ENCODE results near the gene KLHL35. TPM values are rescaled to one million over a fixed set of nuclear protein-coding genes. Genes with fewer than 3 reads are reported as not detected.

The KLHL35 gene
- total and polyA plus RNA-seq, 2 of the 4 experiments (the other 2 are of a cell fraction): 1.6 to 3.3 TPM

DNA sequence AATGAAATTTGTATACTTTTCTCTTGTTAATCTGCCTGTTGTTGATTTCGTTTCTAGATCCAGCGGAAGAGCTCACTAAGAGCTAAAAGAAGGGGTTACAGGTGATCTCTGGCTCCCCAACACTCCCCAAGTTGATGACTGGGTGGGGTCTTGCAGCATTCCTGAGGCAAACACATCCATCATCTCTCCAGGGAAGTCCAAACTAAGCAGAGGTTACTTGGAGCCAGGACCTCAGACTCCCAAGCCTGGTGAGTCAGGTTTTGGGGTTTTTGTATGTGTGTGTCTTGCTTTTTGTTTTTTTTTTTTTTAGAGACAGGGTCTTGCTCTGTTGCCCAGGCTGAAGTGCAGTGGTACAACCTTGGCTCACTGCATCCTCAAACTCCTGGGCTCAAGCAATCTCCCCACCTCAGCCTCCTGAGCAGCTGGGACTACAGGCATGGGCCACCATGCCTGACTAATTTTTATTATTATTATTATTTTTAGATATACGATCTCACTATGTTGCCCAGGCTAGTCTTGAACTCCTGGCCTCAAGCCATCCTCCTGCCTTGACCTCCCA, 45.2 kb downstream of the KLHL35 start:
- Histone ChIP-seq H2AFZ (replicated peaks; ENCODE audit: low read length, poor library complexity) (no peak overlapping the region), H3K18ac (ENCODE audit: low read depth, low read length) (no peak overlapping the region), H3K4me3 (ENCODE audit: insufficient read depth, low read depth, low read length) (no peak overlapping the region), H2BK15ac (ENCODE audit: low read depth, low read length) (no peak overlapping the region), H2AK9ac (replicated peaks; ENCODE audit: low read depth, low read length, poor library complexity) (no peak overlapping the region), H3K27ac (ENCODE audit: insufficient read depth, low read length) (no peak overlapping the region), H3K9ac (ENCODE audit: low read depth, low read length) (no peak overlapping the region), H4K20me1 (ENCODE audit: insufficient read depth, low read length) (peaks cover 5% of the 10 kb centered on the region; the same call in 1 of the 2 replicates), H4K91ac (ENCODE audit: insufficient read depth, low read depth, low read length) (no peak overlapping the region), H4K5ac (ENCODE audit: low read depth, low read length) (no peak overlapping the region), H4K8ac (ENCODE audit: low read depth in 2 of 2, low read length in 2 of 2) (no peak overlapping the region), H3K14ac (replicated peaks; ENCODE audit: low read depth, low read length) (no peak overlapping the region), H2BK5ac (ENCODE audit: low read depth, low read length, poor library complexity, severe bottlenecking) (no peak overlapping the region), H3K36me3 (ENCODE audit: control insufficient read depth, insufficient read depth, low read length) (no peaks in the 10 kb centered on the region), H3K9me1 (ENCODE audit: insufficient read depth, low read length) (no peaks in the 10 kb centered on the region), H3K4me1 (ENCODE audit: control insufficient read depth, insufficient read depth, low read length) (peaks cover 4% of the 10 kb centered on the region), H2BK20ac (ENCODE audit: low read depth, low read length) (no peak overlapping the region; the same call in 1 of the 2 replicates), H3K27me3 (ENCODE audit: control insufficient read depth, insufficient read depth, low read length) (peaks cover 4% of the 10 kb centered on the region), H3K9me3 (ENCODE audit: control insufficient read depth, insufficient read depth, low read length) (no peaks in the 10 kb centered on the region), H3K56ac (ENCODE audit: extremely low read depth, insufficient read depth, low read length) (no peak overlapping the region), H3K4me2 (ENCODE audit: low read depth, low read length) (no peak overlapping the region), H2AK5ac (ENCODE audit: low read depth, low read length) (no peak overlapping the region), H3K4ac (ENCODE audit: low read depth, low read length) (no peak overlapping the region), H3K79me1 (ENCODE audit: low read depth in 1 of 2, low read length in 2 of 2) (no peaks in the 10 kb centered on the region), H3K23ac (ENCODE audit: low read depth, low read length) (no peak overlapping the region), H2BK120ac (ENCODE audit: low read depth, low read length) (no peak overlapping the region)
- no peak for TF ChIP-seq MXI1 (IDR thresholded peaks at IDR 0.05; ENCODE audit: borderline replicate concordance, low read depth, low read length)
- TF ChIP-seq POLR2A (IDR thresholded peaks at IDR 0.05; ENCODE audit: low read depth, low read length): no peak
- no peak for TF ChIP-seq FOS (IDR thresholded peaks at IDR 0.05; ENCODE audit: low read depth, low read length)
- TF ChIP-seq, protein P1, sequence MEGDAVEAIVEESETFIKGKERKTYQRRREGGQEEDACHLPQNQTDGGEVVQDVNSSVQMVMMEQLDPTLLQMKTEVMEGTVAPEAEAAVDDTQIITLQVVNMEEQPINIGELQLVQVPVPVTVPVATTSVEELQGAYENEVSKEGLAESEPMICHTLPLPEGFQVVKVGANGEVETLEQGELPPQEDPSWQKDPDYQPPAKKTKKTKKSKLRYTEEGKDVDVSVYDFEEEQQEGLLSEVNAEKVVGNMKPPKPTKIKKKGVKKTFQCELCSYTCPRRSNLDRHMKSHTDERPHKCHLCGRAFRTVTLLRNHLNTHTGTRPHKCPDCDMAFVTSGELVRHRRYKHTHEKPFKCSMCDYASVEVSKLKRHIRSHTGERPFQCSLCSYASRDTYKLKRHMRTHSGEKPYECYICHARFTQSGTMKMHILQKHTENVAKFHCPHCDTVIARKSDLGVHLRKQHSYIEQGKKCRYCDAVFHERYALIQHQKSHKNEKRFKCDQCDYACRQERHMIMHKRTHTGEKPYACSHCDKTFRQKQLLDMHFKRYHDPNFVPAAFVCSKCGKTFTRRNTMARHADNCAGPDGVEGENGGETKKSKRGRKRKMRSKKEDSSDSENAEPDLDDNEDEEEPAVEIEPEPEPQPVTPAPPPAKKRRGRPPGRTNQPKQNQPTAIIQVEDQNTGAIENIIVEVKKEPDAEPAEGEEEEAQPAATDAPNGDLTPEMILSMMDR (conservative IDR thresholded peaks at IDR 0.05; ENCODE audit: low read depth, low read length): no peak
- no peak for TF ChIP-seq RAD21 (IDR thresholded peaks at IDR 0.05; ENCODE audit: low read length)
- TF ChIP-seq BHLHE40 (IDR thresholded peaks at IDR 0.05; ENCODE audit: low read depth, low read length): no peak
- no peak for TF ChIP-seq RCOR1 (IDR thresholded peaks at IDR 0.05; ENCODE audit: insufficient replicate concordance, low read length)
- no peak for TF ChIP-seq MAZ (IDR thresholded peaks at IDR 0.05; ENCODE audit: borderline replicate concordance, low read depth, low read length)
- TF ChIP-seq, protein P2, sequence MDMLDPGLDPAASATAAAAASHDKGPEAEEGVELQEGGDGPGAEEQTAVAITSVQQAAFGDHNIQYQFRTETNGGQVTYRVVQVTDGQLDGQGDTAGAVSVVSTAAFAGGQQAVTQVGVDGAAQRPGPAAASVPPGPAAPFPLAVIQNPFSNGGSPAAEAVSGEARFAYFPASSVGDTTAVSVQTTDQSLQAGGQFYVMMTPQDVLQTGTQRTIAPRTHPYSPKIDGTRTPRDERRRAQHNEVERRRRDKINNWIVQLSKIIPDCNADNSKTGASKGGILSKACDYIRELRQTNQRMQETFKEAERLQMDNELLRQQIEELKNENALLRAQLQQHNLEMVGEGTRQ (IDR thresholded peaks at IDR 0.05; ENCODE audit: low read depth, low read length): no peak
- TF ChIP-seq CHD1 (IDR thresholded peaks at IDR 0.05; ENCODE audit: low read depth, low read length): no peak
- no peak for TF ChIP-seq RFX5 (IDR thresholded peaks at IDR 0.05; ENCODE audit: low read depth, low read length)
- no peak for TF ChIP-seq CEBPB (IDR thresholded peaks at IDR 0.05; ENCODE audit: low read depth, low read length)
- TF ChIP-seq SMC3 (IDR thresholded peaks at IDR 0.05; ENCODE audit: low read depth, low read length): no peak
- no peak for TF ChIP-seq MAFK (IDR thresholded peaks at IDR 0.05; ENCODE audit: low read depth, low read length)
- no peak for TF ChIP-seq NFE2L2 (IDR thresholded peaks at IDR 0.05; ENCODE audit: low read depth, low read length)
- TF ChIP-seq, protein P3, sequence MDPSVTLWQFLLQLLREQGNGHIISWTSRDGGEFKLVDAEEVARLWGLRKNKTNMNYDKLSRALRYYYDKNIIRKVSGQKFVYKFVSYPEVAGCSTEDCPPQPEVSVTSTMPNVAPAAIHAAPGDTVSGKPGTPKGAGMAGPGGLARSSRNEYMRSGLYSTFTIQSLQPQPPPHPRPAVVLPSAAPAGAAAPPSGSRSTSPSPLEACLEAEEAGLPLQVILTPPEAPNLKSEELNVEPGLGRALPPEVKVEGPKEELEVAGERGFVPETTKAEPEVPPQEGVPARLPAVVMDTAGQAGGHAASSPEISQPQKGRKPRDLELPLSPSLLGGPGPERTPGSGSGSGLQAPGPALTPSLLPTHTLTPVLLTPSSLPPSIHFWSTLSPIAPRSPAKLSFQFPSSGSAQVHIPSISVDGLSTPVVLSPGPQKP (IDR thresholded peaks at IDR 0.05; ENCODE audit: borderline replicate concordance, low read depth, low read length): no peak
- ATAC-seq (ENCODE audit: low read depth): no peak
- BruUV-seq (replicated peaks): no TSS peak
- in situ Hi-C loops (cut with MboI; ENCODE audit: low sequenced_read_pairs): no loop called here
- CTCF ChIA-PET: interaction anchor here (0.6 to 2.9 kb wide), 6 partner anchors 48 to 210 kb away, joined by 3 to 20 read pairs (median 6); no protein-coding TSS in a partner anchor
- dilution Hi-C loops (cut with HindIII; ENCODE audit: low sequenced_read_pairs, unreplicated experiment): no loop called here
- no peak for DNase-seq
- intact Hi-C loops (cut with micrococcal nuclease): loop anchor here (1.0 to 5.0 kb wide), 2 partner anchors 144 to 479 kb away; no protein-coding TSS in a partner anchor
- POLR2A ChIA-PET (ENCODE audit: unreplicated experiment): no interaction called here
- no CpG with 5 or more reads among the region's 3 CpGs for WGBS, 2 experiments (ENCODE audit: extremely low coverage in 2 of 2, insufficient read length in 1 of 2)

All from IMR-90 (cell line).